DOHH2 (cell line): Measurements from ENCODE around the gene ATL2.

Experiments
- H3F3A ChIP-seq: fragments of 200-600 bp; sonication (generic), shearing (Covaris generic); 2 replicates; pipeline ENCODE4 v1.6.0; 2016; ENCODE audit warnings: antibody characterized with exemption, mild to moderate bottlenecking; ENCODE audit not compliant: control insufficient read depth, insufficient read depth
- H3K27ac ChIP-seq: fragments of 200-600 bp; sonication (generic); 2 replicates; pipeline ENCODE4 v1.5.1; 2014; ENCODE audit warnings: low read depth, mild to moderate bottlenecking, low read length, moderate library complexity
- H3K27me3 ChIP-seq: fragments of 200-600 bp; sonication (generic); 2 replicates; pipeline ENCODE4 v1.6.1; 2014; ENCODE audit warnings: mild to moderate bottlenecking, low read length, mixed read lengths; ENCODE audit not compliant: control insufficient read depth
- H3K36me3 ChIP-seq: fragments of 200-600 bp; sonication (generic); 2 replicates; pipeline ENCODE4 v1.6.1; 2014; ENCODE audit warnings: mild to moderate bottlenecking, low read length, moderate library complexity, mixed read lengths; ENCODE audit not compliant: control insufficient read depth
- H3K4me1 ChIP-seq: fragments of 200-600 bp; sonication (generic); 2 replicates; pipeline ENCODE4 v1.6.1; 2014; ENCODE audit warnings: mild to moderate bottlenecking, low read length, mixed read lengths; ENCODE audit not compliant: control insufficient read depth
- H3K4me2 ChIP-seq: fragments of 200-600 bp; sonication (generic); 2 replicates; pipeline ENCODE4 v1.6.0; 2014; ENCODE audit warnings: mild to moderate bottlenecking, low read length, moderate library complexity
- H3K4me3 ChIP-seq: fragments of 200-600 bp; sonication (generic); 2 replicates; pipeline ENCODE4 v1.5.1; 2014; ENCODE audit warnings: mild to moderate bottlenecking, low read length, mixed read lengths
- H3K79me2 ChIP-seq: fragments of 200-600 bp; sonication (generic); 2 replicates; pipeline ENCODE4 v1.6.1; 2014; ENCODE audit warnings: mild to moderate bottlenecking, low read length, mixed read lengths; ENCODE audit not compliant: control insufficient read depth
- H3K9me2 ChIP-seq: fragments of 200-600 bp; sonication (generic); replicated peaks from 2 replicates; pipeline ENCODE4 v1.6.1; 2014; ENCODE audit warnings: mild to moderate bottlenecking, low read length, mixed read lengths; ENCODE audit not compliant: control insufficient read depth
- H3K9me3 ChIP-seq: fragments of 200-600 bp; sonication (generic); 2 replicates; pipeline ENCODE4 v1.6.1; 2014; ENCODE audit warnings: antibody characterized with exemption, low read length, mixed read lengths; ENCODE audit not compliant: control insufficient read depth, insufficient read depth
- H4K20me1 ChIP-seq: fragments of 200-600 bp; sonication (generic); 2 replicates; pipeline ENCODE4 v1.6.0; 2014; ENCODE audit warnings: low read depth, mild to moderate bottlenecking, antibody characterized with exemption, low read length, moderate library complexity; ENCODE audit not compliant: control insufficient read depth, insufficient read depth
- EZH2phosphoT487 ChIP-seq: fragments of 200-600 bp; sonication (generic); IDR thresholded peaks from 2 replicates; pipeline ENCODE4 v1.6.1; 2017; ENCODE audit warnings: borderline replicate concordance, mild to moderate bottlenecking, antibody characterized with exemption, low read length, moderate library complexity, mixed read lengths
- TF ChIP-seq, protein P1 (sequence below): fragments of 200-600 bp; sonication (generic); IDR thresholded peaks from one replicate; pipeline ENCODE4 v1.5.1; 2014; ENCODE audit warnings: antibody characterized with exemption, mild to moderate bottlenecking, low read depth, low read length; ENCODE audit not compliant: poor library complexity, severe bottlenecking

Gene ATL2

DNA sequence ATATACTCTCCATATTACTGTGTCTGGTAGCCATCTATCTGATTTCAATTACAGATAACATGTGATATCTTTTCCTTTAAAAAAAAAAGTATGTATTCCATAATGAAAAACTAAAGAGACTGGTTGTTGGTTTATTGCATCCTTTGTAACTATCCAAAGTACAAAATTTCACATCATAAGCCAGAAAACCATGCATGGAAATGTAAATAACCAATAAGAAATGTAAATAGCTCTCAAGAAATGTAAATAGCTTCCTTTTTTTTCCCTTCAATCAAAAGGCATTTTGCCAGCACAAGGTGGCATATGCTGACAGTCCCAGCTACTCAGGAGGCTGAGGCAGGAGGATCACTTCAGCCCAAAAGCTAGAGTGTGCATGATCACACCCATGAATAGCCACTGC is 59.3 kb downstream of the ATL2 start:
- Histone ChIP-seq H4K20me1 (no peaks in the 10 kb centered on the region), H3K4me3 (no peak overlapping the region), H3K27me3 (no peaks in the 10 kb centered on the region), H3K36me3 (peaks cover 73% of the 10 kb centered on the region), H3F3A (0 out of 2 replicates have a peak, but pooled peaks cover 4% of the 10 kb centered on the region), H3K4me1 (no peaks in the 10 kb centered on the region), H3K27ac (no peak overlapping the region), H3K79me2 (peaks cover 25% of the 10 kb centered on the region), H3K9me3 (no peaks in the 10 kb centered on the region), H3K9me2 (no peaks in the 10 kb centered on the region), H3K4me2 (no peak overlapping the region)
- TF ChIP-seq, protein P1, sequence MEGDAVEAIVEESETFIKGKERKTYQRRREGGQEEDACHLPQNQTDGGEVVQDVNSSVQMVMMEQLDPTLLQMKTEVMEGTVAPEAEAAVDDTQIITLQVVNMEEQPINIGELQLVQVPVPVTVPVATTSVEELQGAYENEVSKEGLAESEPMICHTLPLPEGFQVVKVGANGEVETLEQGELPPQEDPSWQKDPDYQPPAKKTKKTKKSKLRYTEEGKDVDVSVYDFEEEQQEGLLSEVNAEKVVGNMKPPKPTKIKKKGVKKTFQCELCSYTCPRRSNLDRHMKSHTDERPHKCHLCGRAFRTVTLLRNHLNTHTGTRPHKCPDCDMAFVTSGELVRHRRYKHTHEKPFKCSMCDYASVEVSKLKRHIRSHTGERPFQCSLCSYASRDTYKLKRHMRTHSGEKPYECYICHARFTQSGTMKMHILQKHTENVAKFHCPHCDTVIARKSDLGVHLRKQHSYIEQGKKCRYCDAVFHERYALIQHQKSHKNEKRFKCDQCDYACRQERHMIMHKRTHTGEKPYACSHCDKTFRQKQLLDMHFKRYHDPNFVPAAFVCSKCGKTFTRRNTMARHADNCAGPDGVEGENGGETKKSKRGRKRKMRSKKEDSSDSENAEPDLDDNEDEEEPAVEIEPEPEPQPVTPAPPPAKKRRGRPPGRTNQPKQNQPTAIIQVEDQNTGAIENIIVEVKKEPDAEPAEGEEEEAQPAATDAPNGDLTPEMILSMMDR = no peak

DNA sequence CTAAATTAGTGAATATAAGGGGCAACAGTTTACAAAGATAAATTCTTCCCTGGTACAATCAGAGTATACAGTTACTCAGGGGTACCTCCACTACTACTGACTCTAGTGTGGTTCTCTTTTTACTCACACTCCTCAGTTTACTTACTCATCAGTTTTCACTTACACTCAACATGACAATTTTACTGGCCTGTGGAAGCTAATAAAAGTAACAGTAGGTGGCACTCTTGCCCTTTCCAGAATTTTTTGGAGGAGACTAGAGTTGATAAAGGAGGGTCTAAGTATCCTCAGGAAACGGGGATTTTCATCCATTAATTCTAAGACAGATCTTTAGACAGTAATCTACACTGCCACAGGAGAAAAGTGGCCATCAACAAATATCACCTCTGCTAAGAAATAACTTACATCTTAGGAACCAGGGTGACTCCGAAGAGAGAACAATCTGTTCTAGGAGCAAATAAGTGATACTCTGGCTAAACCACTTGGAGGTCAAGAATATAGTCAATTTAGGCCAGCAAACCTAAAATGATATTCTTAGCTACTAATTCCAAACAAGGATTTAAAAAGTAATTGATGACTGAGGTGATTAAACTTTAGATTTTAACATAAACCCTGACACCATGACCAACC is 61.3 kb downstream of the ATL2 start:
- H3K27ac ChIP-seq = no peak overlapping the region
- no peaks in the 10 kb centered on the region for H3K9me2 ChIP-seq
- TF ChIP-seq, protein P1 = peak; percentile 66
- no peak for TF ChIP-seq EZH2phosphoT487
- no peaks in the 10 kb centered on the region for H3K9me3 ChIP-seq
- peaks cover 8% of the 10 kb centered on the region; the same call in 1 of the 2 replicates for H3F3A ChIP-seq
- H3K4me2 ChIP-seq = no peak overlapping the region
- H4K20me1 ChIP-seq = no peaks in the 10 kb centered on the region
- H3K4me3 ChIP-seq = no peak overlapping the region
- no peaks in the 10 kb centered on the region for H3K27me3 ChIP-seq
- peaks cover 88% of the 10 kb centered on the region for H3K36me3 ChIP-seq
- peaks cover 7% of the 10 kb centered on the region for H3K79me2 ChIP-seq
- H3K4me1 ChIP-seq = no peaks in the 10 kb centered on the region

DNA sequence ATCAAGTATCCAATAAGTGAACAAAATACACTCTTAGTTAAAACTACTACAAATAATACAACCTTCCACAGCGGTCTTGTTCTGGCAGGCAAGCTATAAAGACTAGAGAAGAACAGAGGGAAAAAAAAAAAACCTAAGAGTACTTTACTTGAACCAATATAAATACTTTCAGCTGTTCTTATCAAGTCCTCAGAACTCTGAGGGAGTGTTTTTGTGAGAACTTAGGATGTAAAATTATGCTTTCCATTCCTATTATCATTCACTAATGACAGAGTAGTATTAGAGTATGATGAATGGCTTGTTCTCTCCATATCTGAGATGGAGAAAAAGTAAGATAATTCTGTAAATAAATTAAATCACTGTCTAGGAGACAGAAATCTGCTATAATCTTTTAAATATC is 68.3 kb downstream of the ATL2 start:
- Histone ChIP-seq H3K9me3 (no peaks in the 10 kb centered on the region), H4K20me1 (no peaks in the 10 kb centered on the region), H3K27me3 (no peaks in the 10 kb centered on the region), H3K4me3 (no peak overlapping the region), H3K4me2 (no peak overlapping the region), H3K9me2 (no peaks in the 10 kb centered on the region), H3K36me3 (peaks cover 88% of the 10 kb centered on the region), H3K79me2 (peaks cover 39% of the 10 kb centered on the region), H3K27ac (no peak overlapping the region), H3K4me1 (no peaks in the 10 kb centered on the region), H3F3A (peaks cover 4% of the 10 kb centered on the region; the same call in 1 of the 2 replicates)
- TF ChIP-seq, protein P1 = no peak
- no peak for TF ChIP-seq EZH2phosphoT487
